Effector memory CD4-positive, alpha-beta T cell (primary cell): ENCODE results near the gene KCNA1.

Source experiments
- DNase-seq, 3 donors: peaks; one replicate each; pipeline ENCODE4 v3.0.0-alpha.2; 2020
- H3K27ac ChIP-seq: 2 replicates; pipeline ENCODE4 v1.7.0; 2013; ENCODE audit warnings: mild to moderate bottlenecking, low read length, moderate library complexity; ENCODE audit not compliant: insufficient read depth, poor library complexity, severe bottlenecking
- H3K27me3 ChIP-seq: replicated peaks from 2 replicates; pipeline ENCODE4 v1.7.0; 2013; ENCODE audit warnings: mild to moderate bottlenecking, low read length; ENCODE audit not compliant: insufficient read depth, control insufficient read depth, poor library complexity, severe bottlenecking
- H3K36me3 ChIP-seq: 2 replicates; pipeline ENCODE4 v1.7.0; 2013; ENCODE audit warnings: mild to moderate bottlenecking, low read length, moderate library complexity; ENCODE audit not compliant: control insufficient read depth, insufficient read depth
- H3K4me1 ChIP-seq: 2 replicates; pipeline ENCODE4 v1.7.0; 2013; ENCODE audit warnings: low read length, mild to moderate bottlenecking; ENCODE audit not compliant: control insufficient read depth, insufficient read depth, poor library complexity, severe bottlenecking
- H3K4me3 ChIP-seq: 2 replicates; pipeline ENCODE4 v1.7.0; 2013; ENCODE audit warnings: low read length, low read depth, mild to moderate bottlenecking; ENCODE audit not compliant: insufficient read depth, poor library complexity, severe bottlenecking
- H3K9me3 ChIP-seq: 2 replicates; pipeline ENCODE4 v1.7.0; 2013; ENCODE audit warnings: mild to moderate bottlenecking, low read length, moderate library complexity; ENCODE audit not compliant: control insufficient read depth

The KCNA1 gene

GRCh38 chr12:4909410-4909733, 333 bp upstream of the KCNA1 start:
- H3K9me3 ChIP-seq: no peaks in the 10 kb centered on the region
- DNase-seq: no peak
- no peak overlapping the region for H3K27ac ChIP-seq
- no peaks in the 10 kb centered on the region for H3K36me3 ChIP-seq
- peaks cover 20% of the 10 kb centered on the region for H3K4me1 ChIP-seq
- H3K4me3 ChIP-seq: peak overlapping the region; percentile 58
- H3K27me3 ChIP-seq: peaks cover 31% of the 10 kb centered on the region

GRCh38 chr12:4910502-4911315, 1.0 kb downstream of the KCNA1 start:
- H3K4me3 ChIP-seq: peak overlapping the region; percentile 58

GRCh38 chr12:4911316-4911994, 1.8 kb downstream of the KCNA1 start:
- Histone ChIP-seq H3K9me3 (no peaks in the 10 kb centered on the region), H3K4me1 (peaks cover 20% of the 10 kb centered on the region), H3K36me3 (no peaks in the 10 kb centered on the region), H3K27ac (no peak overlapping the region), H3K4me3 (no peak overlapping the region), H3K27me3 (peaks cover 29% of the 10 kb centered on the region)
- DNase-seq: no peak

More at GRCh38 chr12:4910502-4911315, 1.0 kb downstream of the KCNA1 start:
- Histone ChIP-seq H3K27ac (no peak overlapping the region), H3K36me3 (no peaks in the 10 kb centered on the region), H3K9me3 (no peaks in the 10 kb centered on the region), H3K4me1 (peaks cover 20% of the 10 kb centered on the region), H3K27me3 (peaks cover 31% of the 10 kb centered on the region)
- DNase-seq: no peak

- DNase-seq: no peak
- Histone ChIP-seq H3K27ac (no peak overlapping the region), H3K4me3 (no peak overlapping the region), H3K4me1 (peaks cover 10% of the 10 kb centered on the region), H3K36me3 (no peaks in the 10 kb centered on the region), H3K9me3 (no peaks in the 10 kb centered on the region), H3K27me3 (peaks cover 19% of the 10 kb centered on the region)
These were observed 5.0 kb downstream of the KCNA1 start for GRCh38 chr12:4914720-4915119.

GRCh38 chr12:4915752-4916151, 6.0 kb downstream of the KCNA1 start:
- Histone ChIP-seq H3K4me3 (no peak overlapping the region), H3K27me3 (peaks cover 11% of the 10 kb centered on the region), H3K4me1 (peaks cover 3% of the 10 kb centered on the region), H3K9me3 (no peaks in the 10 kb centered on the region), H3K36me3 (no peaks in the 10 kb centered on the region), H3K27ac (no peak overlapping the region)
- DNase-seq: no peak

- H3K36me3 ChIP-seq: no peaks in the 10 kb centered on the region
- DNase-seq: no peak
- no peak overlapping the region for H3K27ac ChIP-seq
- H3K9me3 ChIP-seq: no peaks in the 10 kb centered on the region
- no peaks in the 10 kb centered on the region for H3K27me3 ChIP-seq
- no peaks in the 10 kb centered on the region for H3K4me1 ChIP-seq
- no peak overlapping the region for H3K4me3 ChIP-seq
These were observed 9.4 kb downstream of the KCNA1 start for GRCh38 chr12:4918950-4919660.

- no peak for DNase-seq
- no peaks in the 10 kb centered on the region for H3K9me3 ChIP-seq
- H3K4me1 ChIP-seq: no peaks in the 10 kb centered on the region
- H3K27me3 ChIP-seq: peaks cover 2% of the 10 kb centered on the region
- no peaks in the 10 kb centered on the region for H3K36me3 ChIP-seq
- H3K27ac ChIP-seq: no peak overlapping the region
- H3K4me3 ChIP-seq: no peak overlapping the region
These were observed 22.9 kb downstream of the KCNA1 start for GRCh38 chr12:4932576-4932975.

GRCh38 chr12:4933411-4933810, 23.7 kb downstream of the KCNA1 start:
- Histone ChIP-seq H3K4me3 (no peak overlapping the region), H3K9me3 (no peaks in the 10 kb centered on the region), H3K27me3 (no peaks in the 10 kb centered on the region), H3K4me1 (no peaks in the 10 kb centered on the region), H3K27ac (no peak overlapping the region), H3K36me3 (no peaks in the 10 kb centered on the region)
- DNase-seq: no peak

GRCh38 chr12:4934407-4935035, 24.8 kb downstream of the KCNA1 start:
- Histone ChIP-seq H3K27ac (no peak overlapping the region), H3K9me3 (no peaks in the 10 kb centered on the region), H3K4me1 (no peaks in the 10 kb centered on the region), H3K27me3 (no peaks in the 10 kb centered on the region), H3K36me3 (no peaks in the 10 kb centered on the region), H3K4me3 (no peak overlapping the region)
- DNase-seq: no peak
